ENCODE data around the gene NKIRAS1.

- no peak for TF ChIP-seq CTCF (IDR thresholded peaks at IDR 0.05)
- TF ChIP-seq POLR2A (IDR thresholded peaks at IDR 0.05), result no peak
- no peak for TF ChIP-seq POLR2AphosphoS5 (IDR thresholded peaks at IDR 0.05)
- no peak for TF ChIP-seq EP300 (IDR thresholded peaks at IDR 0.05; ENCODE audit: low read depth)
Measured at GRCh38 chr3:23904545-23904944, 12.2 kb downstream of the NKIRAS1 start.

All from transverse colon (tissue), 4 donors.